ENCODE measurements around the gene C1GALT1.

Gene C1GALT1

DNA sequence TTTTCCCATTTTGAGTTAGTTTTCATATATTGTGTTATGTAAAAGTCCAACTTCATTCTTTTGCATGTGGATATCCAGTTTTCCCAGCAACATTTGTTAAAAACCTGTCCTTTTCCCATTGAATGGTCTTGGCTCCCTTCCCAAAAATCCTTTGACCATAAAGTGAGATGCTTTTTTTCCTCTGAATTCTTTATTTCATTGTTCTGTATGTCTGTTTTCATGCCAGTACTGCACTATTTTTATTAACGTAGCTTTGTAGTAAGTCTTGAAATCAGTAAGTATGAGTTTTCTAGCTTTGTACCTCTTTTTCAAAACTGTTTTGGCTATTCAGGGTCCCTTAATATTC lies 20.0 kb downstream of the C1GALT1 start:
- Histone ChIP-seq H3K36me3 (ENCODE audit: control insufficient read depth in 2 of 2, insufficient read depth in 1 of 2, low read length in 2 of 2) (no peaks in the 10 kb centered on the region; a peak in 1 of 3 replicates), H3K4me1 (ENCODE audit: control insufficient read depth, insufficient read depth, low read length) (peaks cover 3% of the 10 kb centered on the region; the same call in 1 of the 2 replicates), H3K4me3 (ENCODE audit: low read depth, low read length) (no peak overlapping the region), H3K27ac (ENCODE audit: extremely low read depth, low read depth, low read length) (no peak overlapping the region), H3K9me3 (ENCODE audit: control insufficient read depth, insufficient read depth, low read depth, low read length) (no peaks in the 10 kb centered on the region)
- CTCF ChIA-PET = no interaction called here
- TF ChIP-seq, protein P1, sequence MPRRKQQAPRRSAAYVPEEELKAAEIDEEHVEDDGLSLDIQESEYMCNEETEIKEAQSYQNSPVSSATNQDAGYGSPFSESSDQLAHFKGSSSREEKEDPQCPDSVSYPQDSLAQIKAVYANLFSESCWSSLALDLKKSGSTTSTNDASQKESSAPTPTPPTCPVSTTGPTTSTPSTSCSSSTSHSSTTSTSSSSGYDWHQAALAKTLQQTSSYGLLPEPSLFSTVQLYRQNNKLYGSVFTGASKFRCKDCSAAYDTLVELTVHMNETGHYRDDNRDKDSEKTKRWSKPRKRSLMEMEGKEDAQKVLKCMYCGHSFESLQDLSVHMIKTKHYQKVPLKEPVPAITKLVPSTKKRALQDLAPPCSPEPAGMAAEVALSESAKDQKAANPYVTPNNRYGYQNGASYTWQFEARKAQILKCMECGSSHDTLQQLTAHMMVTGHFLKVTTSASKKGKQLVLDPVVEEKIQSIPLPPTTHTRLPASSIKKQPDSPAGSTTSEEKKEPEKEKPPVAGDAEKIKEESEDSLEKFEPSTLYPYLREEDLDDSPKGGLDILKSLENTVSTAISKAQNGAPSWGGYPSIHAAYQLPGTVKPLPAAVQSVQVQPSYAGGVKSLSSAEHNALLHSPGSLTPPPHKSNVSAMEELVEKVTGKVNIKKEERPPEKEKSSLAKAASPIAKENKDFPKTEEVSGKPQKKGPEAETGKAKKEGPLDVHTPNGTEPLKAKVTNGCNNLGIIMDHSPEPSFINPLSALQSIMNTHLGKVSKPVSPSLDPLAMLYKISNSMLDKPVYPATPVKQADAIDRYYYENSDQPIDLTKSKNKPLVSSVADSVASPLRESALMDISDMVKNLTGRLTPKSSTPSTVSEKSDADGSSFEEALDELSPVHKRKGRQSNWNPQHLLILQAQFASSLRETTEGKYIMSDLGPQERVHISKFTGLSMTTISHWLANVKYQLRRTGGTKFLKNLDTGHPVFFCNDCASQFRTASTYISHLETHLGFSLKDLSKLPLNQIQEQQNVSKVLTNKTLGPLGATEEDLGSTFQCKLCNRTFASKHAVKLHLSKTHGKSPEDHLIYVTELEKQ (tag by site-specific recombination; IDR thresholded peaks at IDR 0.05; ENCODE audit: borderline replicate concordance) = no peak
- TF ChIP-seq MYNN (tag by site-specific recombination; IDR thresholded peaks at IDR 0.05; ENCODE audit: borderline replicate concordance) (no peak), OVOL3 (tag by site-specific recombination; IDR thresholded peaks at IDR 0.05) (no peak), ZBTB21 (tag by site-specific recombination; IDR thresholded peaks at IDR 0.05) (no peak), ZNF366 (tag by site-specific recombination; conservative IDR thresholded peaks at IDR 0.05) (no peak), ZNF114 (tag by site-specific recombination; IDR thresholded peaks at IDR 0.05) (no peak), ZNF416 (tag by site-specific recombination; IDR thresholded peaks at IDR 0.05) (no peak), SP2 (tag by site-specific recombination; IDR thresholded peaks at IDR 0.05) (no peak), GFI1B (tag by site-specific recombination; IDR thresholded peaks at IDR 0.05) (no peak), ZNF660 (tag by site-specific recombination; IDR thresholded peaks at IDR 0.05) (no peak), ZNF621 (tag by site-specific recombination; IDR thresholded peaks at IDR 0.05) (no peak)
- TF ChIP-seq, protein P2, sequence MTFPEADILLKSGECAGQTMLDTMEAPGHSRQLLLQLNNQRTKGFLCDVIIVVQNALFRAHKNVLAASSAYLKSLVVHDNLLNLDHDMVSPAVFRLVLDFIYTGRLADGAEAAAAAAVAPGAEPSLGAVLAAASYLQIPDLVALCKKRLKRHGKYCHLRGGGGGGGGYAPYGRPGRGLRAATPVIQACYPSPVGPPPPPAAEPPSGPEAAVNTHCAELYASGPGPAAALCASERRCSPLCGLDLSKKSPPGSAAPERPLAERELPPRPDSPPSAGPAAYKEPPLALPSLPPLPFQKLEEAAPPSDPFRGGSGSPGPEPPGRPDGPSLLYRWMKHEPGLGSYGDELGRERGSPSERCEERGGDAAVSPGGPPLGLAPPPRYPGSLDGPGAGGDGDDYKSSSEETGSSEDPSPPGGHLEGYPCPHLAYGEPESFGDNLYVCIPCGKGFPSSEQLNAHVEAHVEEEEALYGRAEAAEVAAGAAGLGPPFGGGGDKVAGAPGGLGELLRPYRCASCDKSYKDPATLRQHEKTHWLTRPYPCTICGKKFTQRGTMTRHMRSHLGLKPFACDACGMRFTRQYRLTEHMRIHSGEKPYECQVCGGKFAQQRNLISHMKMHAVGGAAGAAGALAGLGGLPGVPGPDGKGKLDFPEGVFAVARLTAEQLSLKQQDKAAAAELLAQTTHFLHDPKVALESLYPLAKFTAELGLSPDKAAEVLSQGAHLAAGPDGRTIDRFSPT (tag by site-specific recombination; IDR thresholded peaks at IDR 0.05) = no peak
- POLR2A ChIA-PET = no interaction called here

DNA sequence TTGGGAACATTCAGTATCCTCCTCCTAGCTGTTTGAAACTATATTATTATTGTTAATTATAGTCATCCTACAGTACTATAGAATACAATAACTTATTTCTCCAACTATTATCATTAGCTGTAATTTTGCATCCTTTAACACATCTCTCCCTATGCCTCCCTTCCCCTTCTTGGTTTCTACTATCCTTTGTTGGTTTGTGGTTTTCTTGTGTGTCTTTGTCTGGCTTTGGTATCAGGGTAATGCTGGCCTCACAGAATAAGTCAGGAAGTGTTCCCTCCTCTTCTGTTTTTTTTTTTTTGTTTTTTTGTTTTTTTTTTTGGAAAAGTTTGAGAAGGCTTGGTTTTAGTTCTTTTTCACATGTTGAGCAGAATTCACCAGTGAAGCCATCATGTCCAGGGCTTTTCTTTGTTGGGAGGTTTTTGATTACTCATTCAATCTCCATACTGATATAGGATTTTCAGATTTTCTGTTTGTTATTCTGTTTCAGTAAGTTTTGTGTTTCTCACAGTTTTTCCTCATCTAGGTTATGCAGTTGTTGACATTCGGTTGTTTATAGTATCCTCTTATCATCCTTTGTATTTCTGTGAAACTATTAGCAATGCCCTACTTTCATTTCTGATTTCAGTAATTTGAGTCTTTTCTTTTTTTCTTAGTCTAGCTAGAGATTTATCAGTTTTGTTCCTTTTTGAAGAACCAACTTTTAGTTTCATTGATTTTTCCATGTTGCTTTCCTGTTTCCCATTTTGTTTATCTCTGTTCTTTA lies 21.6 kb downstream of the C1GALT1 start:
- Histone ChIP-seq H3K4me1 (ENCODE audit: control insufficient read depth, insufficient read depth, low read length) (peaks cover 3% of the 10 kb centered on the region; the same call in 1 of the 2 replicates), H3K9me3 (ENCODE audit: control insufficient read depth, insufficient read depth, low read depth, low read length) (no peaks in the 10 kb centered on the region), H3K27ac (ENCODE audit: extremely low read depth, low read depth, low read length) (no peak overlapping the region), H3K4me3 (ENCODE audit: low read depth, low read length) (no peak overlapping the region), H3K36me3 (ENCODE audit: control insufficient read depth in 2 of 2, insufficient read depth in 1 of 2, low read length in 2 of 2) (no peaks in the 10 kb centered on the region; a peak in 1 of 3 replicates)
- POLR2A ChIA-PET = no interaction called here
- CTCF ChIA-PET = interaction anchor here (0.6 kb wide), 1 partner anchor 200 kb away, joined by 3 read pairs; no protein-coding TSS in a partner anchor
- TF ChIP-seq ZNF211 (tag by site-specific recombination; IDR thresholded peaks at IDR 0.05; ENCODE audit: low read depth) (no peak), SP7 (tag by site-specific recombination; IDR thresholded peaks at IDR 0.05) (no peak), ZNF521 (tag by site-specific recombination; IDR thresholded peaks at IDR 0.05) (no peak), ZNF341 (tag by site-specific recombination; IDR thresholded peaks at IDR 0.05; ENCODE audit: low read depth) (no peak), ZNF169 (tag by site-specific recombination; IDR thresholded peaks at IDR 0.05) (no peak), ZNF112 (tag by site-specific recombination; IDR thresholded peaks at IDR 0.05) (no peak), ZFHX2 (tag by site-specific recombination; conservative IDR thresholded peaks at IDR 0.05) (no peak), ZNF701 (tag by site-specific recombination; IDR thresholded peaks at IDR 0.05) (no peak)
- TF ChIP-seq, protein P3, sequence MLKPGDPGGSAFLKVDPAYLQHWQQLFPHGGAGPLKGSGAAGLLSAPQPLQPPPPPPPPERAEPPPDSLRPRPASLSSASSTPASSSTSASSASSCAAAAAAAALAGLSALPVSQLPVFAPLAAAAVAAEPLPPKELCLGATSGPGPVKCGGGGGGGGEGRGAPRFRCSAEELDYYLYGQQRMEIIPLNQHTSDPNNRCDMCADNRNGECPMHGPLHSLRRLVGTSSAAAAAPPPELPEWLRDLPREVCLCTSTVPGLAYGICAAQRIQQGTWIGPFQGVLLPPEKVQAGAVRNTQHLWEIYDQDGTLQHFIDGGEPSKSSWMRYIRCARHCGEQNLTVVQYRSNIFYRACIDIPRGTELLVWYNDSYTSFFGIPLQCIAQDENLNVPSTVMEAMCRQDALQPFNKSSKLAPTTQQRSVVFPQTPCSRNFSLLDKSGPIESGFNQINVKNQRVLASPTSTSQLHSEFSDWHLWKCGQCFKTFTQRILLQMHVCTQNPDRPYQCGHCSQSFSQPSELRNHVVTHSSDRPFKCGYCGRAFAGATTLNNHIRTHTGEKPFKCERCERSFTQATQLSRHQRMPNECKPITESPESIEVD (tag by site-specific recombination; IDR thresholded peaks at IDR 0.05) = no peak
- TF ChIP-seq, protein P4, sequence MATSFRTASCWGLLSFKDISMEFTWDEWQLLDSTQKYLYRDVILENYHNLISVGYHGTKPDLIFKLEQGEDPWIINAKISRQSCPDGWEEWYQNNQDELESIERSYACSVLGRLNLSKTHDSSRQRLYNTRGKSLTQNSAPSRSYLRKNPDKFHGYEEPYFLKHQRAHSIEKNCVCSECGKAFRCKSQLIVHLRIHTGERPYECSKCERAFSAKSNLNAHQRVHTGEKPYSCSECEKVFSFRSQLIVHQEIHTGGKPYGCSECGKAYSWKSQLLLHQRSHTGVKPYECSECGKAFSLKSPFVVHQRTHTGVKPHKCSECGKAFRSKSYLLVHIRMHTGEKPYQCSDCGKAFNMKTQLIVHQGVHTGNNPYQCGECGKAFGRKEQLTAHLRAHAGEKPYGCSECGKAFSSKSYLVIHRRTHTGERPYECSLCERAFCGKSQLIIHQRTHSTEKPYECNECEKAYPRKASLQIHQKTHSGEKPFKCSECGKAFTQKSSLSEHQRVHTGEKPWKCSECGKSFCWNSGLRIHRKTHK (tag by site-specific recombination; IDR thresholded peaks at IDR 0.05) = no peak
- TF ChIP-seq, protein P5, sequence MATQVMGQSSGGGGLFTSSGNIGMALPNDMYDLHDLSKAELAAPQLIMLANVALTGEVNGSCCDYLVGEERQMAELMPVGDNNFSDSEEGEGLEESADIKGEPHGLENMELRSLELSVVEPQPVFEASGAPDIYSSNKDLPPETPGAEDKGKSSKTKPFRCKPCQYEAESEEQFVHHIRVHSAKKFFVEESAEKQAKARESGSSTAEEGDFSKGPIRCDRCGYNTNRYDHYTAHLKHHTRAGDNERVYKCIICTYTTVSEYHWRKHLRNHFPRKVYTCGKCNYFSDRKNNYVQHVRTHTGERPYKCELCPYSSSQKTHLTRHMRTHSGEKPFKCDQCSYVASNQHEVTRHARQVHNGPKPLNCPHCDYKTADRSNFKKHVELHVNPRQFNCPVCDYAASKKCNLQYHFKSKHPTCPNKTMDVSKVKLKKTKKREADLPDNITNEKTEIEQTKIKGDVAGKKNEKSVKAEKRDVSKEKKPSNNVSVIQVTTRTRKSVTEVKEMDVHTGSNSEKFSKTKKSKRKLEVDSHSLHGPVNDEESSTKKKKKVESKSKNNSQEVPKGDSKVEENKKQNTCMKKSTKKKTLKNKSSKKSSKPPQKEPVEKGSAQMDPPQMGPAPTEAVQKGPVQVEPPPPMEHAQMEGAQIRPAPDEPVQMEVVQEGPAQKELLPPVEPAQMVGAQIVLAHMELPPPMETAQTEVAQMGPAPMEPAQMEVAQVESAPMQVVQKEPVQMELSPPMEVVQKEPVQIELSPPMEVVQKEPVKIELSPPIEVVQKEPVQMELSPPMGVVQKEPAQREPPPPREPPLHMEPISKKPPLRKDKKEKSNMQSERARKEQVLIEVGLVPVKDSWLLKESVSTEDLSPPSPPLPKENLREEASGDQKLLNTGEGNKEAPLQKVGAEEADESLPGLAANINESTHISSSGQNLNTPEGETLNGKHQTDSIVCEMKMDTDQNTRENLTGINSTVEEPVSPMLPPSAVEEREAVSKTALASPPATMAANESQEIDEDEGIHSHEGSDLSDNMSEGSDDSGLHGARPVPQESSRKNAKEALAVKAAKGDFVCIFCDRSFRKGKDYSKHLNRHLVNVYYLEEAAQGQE (tag by site-specific recombination; IDR thresholded peaks at IDR 0.05) = no peak

Measured in HEK293 (cell line).